ENCODE results near the gene MAFB. TPM values are rescaled to one million over a fixed set of nuclear protein-coding genes. Genes with fewer than 3 reads are reported as not detected.
"Not testable (repeated sequence)": the region's sequence is repeated elsewhere in the genome, so short reads cannot be mapped to it uniquely, and the experiment has no call there.

The MAFB gene
- polyA plus RNA-seq (ENCODE audit: insufficient read length in 4 of 4) = 100 to 1,000 TPM in 3 of 4 donors, 10 to 100 TPM in 1; 19.3 to 135 (median 123) TPM

DNA sequence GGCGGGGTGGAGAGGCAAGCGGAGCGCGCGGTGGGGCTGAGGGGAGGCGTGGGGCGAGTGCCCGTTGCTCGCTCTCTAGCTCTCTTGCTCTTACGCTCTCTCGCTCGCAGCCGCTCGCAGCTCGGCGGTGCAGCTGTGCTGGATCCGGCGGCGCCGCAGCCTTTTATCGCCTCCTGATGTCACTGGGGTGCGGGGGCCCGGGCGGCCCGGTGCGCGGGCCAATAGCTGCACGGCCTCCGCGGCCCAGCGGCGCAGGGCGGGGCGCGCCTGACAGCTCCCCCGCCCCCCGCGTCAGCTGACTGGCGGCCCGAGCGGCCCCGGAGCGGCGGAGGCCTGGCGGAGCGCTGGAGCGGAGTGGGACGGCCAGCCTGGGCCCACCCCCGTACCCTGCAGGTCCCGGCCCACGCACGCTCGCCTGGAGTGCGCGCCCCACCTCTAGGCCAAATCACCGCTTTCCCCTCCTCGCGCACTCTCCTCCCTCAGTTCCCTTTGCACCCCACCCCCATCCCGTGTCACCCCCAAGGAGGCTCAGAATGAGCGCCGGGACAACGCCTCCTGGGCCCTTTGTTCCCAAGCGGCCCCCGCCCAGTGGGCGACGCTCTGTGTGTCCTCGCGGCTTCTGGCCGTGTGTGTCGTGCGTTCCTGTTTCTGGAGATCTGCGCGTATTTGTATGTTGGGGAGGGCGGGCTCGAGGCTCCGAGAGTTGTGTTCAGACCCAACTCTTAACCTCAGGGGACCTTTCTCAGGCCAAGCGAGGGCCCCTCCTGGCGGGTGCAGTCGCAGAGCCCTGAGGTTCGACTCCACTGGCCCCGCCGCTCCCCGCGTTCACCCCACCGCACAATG is at the start of gene MAFB:
MAFB (minus strand) TSS at position 137 of the 843 bp plus-strand sequence. CDS start 386 bp downstream, outside the sequence.
- peak; percentile 82 to 92 (median 87) for DNase-seq (ENCODE audit: low read depth in 4 of 4, low spot score in 3 of 4)

DNA sequence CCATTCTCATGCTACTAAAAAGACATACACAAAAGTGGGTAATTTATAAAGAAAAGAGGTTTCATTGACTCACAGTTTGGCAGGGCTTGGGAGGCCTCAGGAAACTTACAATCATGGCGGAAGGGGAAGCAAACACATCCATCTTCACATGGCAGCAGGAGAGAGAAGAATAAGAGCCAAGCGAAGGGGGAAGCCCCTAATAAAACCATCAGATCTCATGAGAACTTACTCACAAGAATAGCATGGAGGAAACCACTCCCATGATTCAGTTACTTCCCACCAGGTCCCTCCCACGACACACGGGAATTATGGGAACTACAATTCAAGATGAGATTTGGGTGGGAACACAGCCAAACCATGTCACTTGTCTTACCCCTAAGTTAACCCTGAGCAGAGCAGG is 47.4 kb upstream of the MAFB start:
- DNase-seq (ENCODE audit: low read depth in 4 of 4, low spot score in 3 of 4) = not testable (repeated sequence)

DNA sequence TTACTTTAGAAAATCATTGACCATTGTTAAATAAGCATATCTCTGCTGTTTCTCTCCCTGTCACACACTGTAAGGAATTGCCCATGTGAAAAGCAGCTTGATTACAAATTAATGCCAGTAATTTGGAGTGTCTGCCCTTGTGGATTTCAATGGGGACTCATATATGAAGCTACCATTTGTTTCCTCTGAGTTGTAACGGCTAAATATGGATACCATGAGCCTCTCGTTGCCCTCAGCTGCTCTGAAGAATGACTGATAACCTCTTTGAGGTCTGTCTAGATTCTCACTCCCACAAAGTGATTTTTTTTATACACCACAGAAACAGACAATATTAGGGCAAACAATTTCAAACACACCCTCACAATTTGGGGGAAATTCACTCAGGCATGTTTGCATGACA is 40.0 kb upstream of the MAFB start:
- DNase-seq (ENCODE audit: low read depth in 4 of 4, low spot score in 3 of 4) = no peak

DNA sequence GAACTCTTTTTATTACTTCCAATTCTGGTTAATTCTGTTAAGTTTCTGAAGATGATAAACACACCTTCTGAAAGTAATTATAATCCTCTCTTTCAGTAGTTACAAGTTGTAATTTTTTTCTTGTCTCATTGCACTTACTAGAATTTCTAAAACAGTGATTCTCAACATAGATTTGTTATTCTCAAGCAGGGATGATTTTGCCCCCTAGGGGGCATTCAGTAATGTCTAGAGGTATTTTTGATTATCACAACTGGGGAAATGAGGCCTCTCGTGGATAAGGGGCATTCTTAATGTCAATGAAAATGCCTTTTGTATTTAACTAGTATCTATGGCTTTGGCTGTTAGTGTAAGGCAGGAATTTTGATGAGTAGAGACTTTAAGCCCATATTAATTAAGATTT is 39.4 kb upstream of the MAFB start:
- no peak for DNase-seq (ENCODE audit: low read depth in 4 of 4, low spot score in 3 of 4)

DNA sequence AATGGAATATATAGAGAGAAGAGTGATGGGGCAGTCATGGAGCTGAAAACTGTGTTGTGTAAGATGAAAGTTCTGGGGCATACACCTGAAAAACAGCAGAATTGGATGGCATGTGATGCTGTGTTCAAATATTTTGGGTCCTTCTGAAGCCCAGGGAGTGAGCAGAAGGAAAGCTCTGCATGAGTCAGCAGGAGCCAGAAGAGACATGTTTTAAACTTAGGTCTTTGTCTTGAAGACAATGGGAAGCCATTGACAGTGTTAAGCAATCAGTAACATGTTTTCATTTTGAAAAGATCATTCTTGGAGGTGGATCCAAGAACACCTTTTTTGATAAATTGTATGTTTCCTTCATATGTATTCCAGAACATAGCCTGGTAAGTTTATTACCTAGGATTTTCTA is 38.9 kb upstream of the MAFB start:
- no peak for DNase-seq (ENCODE audit: low read depth in 4 of 4, low spot score in 3 of 4)

DNA sequence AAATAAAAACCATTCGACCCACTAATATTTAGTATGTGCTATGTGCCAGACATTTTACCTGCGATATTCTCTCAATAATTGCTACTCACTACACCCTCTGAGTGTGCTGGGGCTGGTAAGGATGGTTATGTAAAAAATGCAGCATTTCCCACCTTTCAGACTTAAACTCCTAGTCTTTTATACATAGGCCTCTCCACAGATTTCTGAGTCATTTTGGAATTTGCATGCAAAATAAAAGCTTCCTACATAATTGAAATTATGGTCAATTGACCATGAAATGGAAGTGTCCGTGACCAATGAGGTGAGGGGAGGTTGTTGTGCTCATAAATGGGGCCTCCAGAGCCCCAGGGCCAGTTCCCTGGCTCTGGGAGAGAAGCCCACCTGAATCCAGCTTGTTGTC is 37.7 kb upstream of the MAFB start:
- DNase-seq (ENCODE audit: low read depth in 4 of 4, low spot score in 3 of 4) = no peak

DNA sequence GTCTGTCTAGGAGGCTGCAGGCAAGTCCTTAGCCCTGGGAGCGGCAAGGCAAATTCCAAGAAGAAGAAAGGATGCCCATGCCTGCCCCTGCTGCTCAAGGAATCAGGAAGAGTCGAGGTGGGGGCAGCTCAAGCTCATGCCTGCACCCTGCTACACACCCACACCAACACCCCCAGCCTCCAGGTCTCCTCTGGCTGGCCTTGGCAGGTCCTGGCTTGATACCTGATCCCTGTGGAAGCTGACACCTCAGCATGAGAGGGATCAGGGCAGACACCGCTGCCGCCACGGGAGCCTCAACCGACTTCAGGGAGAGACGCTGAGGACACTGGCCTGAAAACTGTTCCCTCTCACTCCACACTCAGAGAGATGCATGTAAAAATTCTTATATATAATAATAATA is 35.5 kb upstream of the MAFB start:
- no peak for DNase-seq (ENCODE audit: low read depth in 4 of 4, low spot score in 3 of 4)

DNA sequence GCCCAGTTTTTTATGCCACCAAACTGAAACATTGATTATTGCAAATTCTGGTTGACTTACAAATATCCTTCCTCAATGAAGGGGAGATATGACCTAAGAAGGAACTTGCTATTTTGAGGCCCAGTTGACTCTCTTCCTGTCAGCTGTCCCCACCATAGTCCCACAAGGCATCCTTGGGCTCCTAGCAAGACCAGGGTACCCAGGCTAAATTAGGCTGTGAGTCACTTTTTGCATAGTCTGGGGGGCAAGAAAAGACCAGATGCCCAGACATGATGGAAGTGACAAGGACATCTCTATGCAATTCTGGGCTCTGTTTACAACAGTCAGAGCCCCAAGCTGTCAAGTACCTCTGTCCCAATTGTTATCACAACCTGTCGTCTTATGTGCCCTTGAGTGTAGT is 31.8 kb upstream of the MAFB start:
- no peak for DNase-seq (ENCODE audit: low read depth in 4 of 4, low spot score in 3 of 4)

DNA sequence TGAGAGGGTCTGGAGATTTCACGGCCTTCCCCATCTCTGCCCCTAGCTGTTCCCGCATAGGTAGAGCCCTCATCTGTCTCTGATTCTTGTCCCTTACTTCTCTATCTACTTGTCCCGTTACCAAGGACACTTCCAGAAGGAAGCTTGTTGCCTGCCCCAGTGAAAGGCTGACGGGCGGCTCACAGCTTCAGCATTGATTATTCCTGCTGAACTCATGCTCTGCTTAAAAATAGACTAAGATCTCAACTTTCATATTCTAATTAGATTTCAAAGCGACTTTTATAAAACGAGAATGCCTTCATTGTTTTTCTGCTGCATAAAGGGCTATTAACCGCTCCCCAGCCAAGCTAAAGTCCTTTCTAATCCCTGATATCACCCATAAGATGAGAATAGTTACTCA is 31.1 kb upstream of the MAFB start:
- no peak for DNase-seq (ENCODE audit: low read depth in 4 of 4, low spot score in 3 of 4)

DNA sequence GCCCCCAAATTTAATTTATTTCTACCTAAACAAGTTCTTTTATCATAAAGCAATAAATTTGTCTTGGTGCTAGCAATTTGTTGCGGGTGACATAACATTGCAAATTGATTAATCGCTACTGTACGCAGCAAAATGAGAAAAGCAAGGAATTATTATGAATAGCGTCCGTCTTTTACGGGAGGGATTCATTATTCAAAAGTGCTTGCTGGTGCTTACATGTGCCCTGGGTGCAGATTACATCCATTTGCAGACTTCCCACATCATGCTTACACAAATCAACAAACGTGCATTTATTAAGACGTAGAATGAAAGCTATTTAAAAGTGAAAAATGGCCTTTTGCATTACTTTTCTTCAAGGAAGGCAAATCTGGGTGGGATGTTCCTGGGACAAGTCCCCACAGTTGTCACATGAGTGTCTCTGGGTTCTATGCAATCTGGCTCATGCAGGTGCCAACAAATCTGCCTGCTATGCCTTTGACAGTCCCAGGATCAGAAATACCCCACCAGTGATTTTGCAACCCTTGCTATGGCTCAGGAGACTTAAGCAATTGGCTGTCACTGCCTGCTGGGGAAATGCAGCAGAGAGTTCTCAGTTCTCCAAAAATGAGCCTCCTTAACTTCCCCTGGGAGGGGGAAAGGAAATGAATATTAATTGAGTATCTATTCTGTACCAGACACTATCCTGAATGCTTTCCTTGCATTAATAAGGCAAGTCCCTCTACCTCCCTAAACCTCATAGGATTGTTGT is 30.1 kb upstream of the MAFB start:
- DNase-seq (ENCODE audit: low read depth in 4 of 4, low spot score in 3 of 4) = no peak

DNA sequence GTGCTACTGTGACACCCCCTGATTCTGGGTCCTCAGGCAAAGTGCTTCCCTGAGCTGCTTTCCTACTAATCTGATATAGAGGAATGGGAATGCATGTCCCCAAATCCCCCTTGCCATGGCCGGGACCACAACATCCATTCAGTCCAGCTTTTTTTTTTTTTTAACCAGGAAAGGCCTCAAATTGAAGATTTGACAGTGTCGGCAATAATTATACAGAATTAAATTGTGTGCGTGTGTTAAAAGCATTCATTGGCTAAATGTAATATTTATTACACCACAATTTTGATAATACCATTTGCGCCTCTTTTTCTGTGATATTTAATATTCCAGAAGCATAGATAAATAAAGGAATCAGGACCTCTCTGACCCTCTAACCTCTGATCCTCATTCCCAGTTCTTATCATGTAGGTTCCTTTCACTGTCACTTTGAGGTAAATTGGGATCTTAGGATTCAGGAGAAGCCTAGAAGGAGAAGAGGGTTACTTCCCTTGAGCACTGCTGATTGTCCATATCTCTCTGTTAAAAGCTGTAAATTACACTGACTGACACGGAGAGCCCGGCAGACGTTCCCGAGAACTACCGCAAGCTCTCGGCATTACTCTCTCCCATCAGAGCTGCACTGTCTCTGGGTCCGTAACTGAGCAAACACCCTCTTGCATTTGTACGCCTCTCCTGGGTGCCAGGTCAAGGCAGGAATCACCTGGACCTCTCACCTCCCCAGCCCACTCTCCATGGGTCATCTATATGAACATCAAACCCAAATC is 29.4 kb upstream of the MAFB start:
- DNase-seq (ENCODE audit: low read depth in 4 of 4, low spot score in 3 of 4) = no peak

DNA sequence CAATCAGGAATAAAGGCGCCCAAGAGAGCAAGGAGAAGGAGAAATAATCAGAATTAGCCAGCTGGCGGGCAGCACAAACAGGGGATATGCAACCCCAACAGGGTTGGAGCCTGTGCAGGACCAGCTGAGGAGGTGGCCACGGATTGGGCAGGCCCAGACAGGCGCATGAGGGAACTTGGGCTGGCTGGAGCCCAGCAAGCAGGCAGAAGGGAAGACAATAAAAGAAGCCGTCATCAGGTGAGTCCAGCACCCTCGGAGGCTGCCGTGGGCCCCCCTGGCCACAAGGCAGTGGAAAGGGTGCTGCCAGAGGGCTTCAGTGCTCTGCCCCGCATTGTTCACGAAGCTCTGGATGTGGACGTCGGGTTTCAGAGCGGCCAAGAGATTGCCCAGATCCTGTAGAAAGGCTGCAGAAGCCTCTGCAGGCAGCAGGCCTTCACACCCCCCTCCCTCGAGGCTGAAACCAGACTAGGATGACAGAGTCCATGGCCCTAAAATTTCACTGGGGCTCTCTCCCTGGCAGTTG is 28.4 kb upstream of the MAFB start:
- no peak for DNase-seq (ENCODE audit: low read depth in 4 of 4, low spot score in 3 of 4)

DNA sequence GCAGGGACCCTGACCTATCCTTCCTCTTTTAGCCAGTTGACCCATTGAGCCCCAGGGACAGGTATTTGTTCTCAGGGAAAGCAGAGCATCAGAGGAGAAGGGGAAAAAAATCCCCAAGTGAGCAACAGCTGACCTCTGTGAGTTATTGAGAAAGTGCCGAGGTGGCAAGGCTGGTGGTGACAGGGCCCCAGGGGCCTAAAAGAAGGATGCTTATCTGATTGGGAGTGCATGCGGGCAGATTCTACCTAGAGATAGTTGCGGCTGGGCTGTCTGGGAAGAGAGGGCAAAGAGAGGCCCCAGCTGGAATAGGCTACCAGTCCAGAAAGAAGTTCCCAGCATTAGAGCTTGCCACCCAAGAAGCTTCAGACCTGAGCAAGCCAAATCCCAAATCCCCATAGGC is 26.5 kb upstream of the MAFB start:
- no peak for DNase-seq (ENCODE audit: low read depth in 4 of 4, low spot score in 3 of 4)

DNA sequence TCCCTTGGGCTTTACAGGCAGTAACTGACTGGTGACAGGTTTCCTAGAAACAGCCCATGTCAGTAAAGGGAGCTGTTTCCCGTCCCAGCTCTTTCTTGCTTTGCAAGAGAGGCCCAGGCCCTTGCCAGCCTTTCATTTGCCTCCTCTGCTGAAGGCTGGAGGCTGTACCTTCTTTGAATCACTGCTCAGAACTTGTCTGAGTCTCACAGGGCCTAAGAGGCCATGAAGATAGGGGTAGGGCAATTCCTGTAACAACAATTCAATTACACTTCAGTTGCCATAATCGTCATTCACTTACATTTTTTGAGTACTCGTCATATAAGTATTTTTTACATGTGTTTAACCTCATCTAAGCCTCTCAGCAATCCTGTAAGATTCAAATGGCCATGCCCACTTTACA is 25.9 kb upstream of the MAFB start:
- DNase-seq (ENCODE audit: low read depth in 4 of 4, low spot score in 3 of 4) = no peak

DNA sequence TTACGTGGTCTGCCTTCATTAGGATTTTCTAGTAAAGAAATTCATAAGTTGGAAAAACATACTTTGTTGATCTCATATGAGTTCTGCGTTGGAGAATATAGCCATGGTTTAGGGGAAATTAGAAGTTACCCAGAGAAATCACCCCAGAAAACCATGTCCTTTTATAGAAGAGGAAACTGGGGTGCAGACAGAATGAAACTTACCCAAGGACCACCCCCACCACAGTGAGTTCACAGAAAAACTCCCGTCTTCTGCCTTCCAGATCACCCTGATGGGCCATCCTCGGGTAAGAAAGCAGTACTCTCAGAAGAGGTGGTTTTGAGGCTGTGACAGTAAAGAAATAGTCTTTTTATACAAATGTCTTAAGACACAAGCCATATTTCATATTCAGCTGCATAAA is 25.1 kb upstream of the MAFB start:
- no peak for DNase-seq (ENCODE audit: low read depth in 4 of 4, low spot score in 3 of 4)

DNA sequence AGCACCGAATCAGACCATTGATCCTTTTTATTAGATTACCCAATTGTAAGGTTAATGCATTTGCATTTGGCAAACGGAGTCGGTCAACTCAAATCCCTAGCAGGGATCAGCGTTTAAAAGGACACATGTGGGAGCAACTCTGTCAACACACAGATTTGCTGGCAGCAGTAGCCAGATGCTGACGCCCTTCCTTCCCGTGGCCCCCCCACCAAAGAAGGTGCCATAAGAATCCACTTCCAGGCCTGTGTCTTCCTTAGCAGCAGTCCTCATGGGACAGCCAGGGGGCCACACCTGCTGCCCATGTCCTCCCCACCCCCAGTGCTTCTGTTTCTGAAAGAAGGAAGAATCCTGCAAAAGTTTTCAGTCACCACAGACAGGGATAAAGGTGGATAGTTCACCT is 24.5 kb upstream of the MAFB start:
- no peak for DNase-seq (ENCODE audit: low read depth in 4 of 4, low spot score in 3 of 4)

DNA sequence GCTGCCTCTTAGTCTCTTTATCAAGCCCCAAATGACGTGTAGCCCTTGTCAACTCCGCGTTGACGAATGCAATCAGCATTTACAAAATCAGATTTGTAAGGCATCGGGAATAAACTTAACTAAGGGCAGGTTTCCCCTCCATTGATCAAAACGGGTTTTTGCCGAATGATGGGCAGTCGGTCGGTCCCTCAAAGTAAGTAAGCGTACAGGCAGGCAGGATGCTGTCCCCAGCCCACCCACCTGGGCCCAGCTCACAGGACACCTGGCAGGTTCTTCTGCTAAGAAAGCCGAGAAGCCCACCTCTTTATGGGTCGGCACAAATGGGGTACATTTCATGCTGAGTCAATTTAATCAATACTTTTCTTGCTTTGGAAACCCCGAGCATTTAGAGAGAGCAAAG is 22.0 kb upstream of the MAFB start:
- DNase-seq (ENCODE audit: low read depth in 4 of 4, low spot score in 3 of 4) = no peak

DNA sequence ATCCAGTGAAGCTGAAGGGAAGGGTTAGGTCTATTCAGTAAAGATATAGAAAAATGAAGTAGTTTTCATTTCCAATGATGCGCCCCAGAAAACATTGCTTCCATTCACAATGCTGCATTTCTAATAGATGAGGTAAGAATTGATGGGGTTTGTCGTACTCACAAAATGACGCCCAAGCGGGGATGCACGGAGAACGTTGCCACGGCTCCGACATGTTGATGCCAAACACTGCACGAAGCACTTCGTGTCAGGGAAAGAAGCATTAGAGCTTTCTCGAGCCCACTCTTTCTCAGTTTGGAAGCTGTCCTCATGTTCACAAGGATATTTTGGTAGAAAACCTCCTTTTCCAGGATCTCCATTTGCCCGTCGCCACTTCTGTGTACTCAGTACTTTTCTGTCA is 21.6 kb upstream of the MAFB start:
- no peak for DNase-seq (ENCODE audit: low read depth in 4 of 4, low spot score in 3 of 4)

DNA sequence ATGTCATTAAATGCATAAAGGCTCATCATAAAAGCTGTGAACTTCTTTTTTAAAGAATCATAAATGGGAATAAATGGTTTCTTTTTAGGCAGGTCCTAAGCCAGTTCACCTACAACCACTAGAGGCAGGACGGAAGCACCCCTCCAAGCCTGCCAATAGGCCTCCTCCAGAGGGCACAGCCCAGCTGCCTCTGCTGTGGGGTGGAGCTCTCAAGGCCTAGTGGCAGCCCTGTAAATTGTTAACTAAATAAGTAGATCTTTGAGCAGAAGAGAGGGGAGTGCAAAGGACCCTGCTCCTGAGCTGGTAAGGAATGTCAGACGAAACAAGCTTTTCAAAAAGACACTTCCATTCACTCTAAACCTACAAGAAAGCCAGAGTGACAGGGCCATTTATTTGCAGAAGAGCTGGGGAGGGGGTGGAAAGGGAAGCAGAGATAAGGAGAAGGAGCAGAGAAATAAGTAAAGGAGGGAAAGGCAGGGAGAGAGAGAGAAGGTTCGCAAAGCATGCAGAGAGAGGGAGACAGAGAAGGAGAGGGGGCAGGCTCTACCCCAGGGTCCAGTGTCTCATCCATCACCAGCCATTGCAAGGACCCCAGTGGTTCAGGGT is 18.0 kb upstream of the MAFB start:
- no peak for DNase-seq (ENCODE audit: low read depth in 4 of 4, low spot score in 3 of 4)

DNA sequence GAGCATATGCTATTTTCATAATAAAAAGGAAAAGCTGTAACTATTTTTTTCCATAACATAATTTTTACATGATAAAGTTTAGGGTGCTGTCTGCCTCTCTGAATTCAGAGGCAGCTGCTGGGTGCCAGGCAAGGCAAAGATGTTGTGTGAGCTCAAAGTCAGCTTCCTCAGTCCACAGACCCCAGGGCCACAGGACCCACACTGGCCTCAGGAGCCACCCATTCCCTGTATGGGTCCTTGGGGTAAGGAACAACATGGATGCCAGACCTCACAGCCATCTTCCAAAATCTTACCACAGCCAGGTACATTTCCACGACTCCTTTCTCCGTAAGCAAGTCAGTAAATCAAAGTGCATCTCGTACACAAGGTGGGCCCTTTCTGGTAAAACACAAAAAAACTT is 16.4 kb upstream of the MAFB start:
- no peak for DNase-seq (ENCODE audit: low read depth in 4 of 4, low spot score in 3 of 4)

DNA sequence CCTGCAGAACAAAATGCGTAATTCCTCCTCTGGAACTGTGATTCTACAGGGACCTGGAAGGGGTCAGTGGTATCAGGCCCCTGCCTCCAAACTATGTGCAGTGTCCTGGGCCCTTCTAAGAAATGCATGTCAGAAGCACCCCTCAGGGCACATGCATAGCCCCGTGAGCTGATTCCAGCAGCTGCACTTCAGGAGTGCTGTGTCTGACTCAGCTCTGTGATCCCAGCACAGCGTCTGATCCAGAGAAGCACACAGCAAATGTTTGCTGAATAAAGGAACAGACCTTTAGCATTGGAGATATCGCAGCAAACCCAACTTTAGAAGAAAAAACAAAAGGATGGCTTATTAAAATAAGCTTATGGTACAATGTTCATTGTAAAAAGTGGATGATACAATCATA is 15.8 kb upstream of the MAFB start:
- no peak for DNase-seq (ENCODE audit: low read depth in 4 of 4, low spot score in 3 of 4)

Data from left renal pelvis (tissue), 4 donors.